Small intestine (tissue), 7 donors: ENCODE measurements around the gene CEMIP2. TPM values are rescaled to one million over a fixed set of nuclear protein-coding genes. Genes with fewer than 3 reads are reported as not detected.

Experiments
- DNase-seq, 2 donors: peaks; one replicate each; pipeline versions ENCODE4 v3.0.0 to v3.0.0-alpha.2; 2013
- FAIRE-seq: peaks from 2 replicates; lab custom pipeline; 2012; peaks lifted over from hg19 to GRCh38; lab: Jason Lieb, UNC
- H3K27ac ChIP-seq, 3 donors: one replicate each; pipeline ENCODE4 v1.5.1; 2013; ENCODE audit warnings: low read length in 2 of 3, mild to moderate bottlenecking in 2 of 3, control low read depth in 1 of 3, inconsistent platforms in 1 of 3, low read depth in 1 of 3, moderate library complexity in 1 of 3
- H3K27me3 ChIP-seq, 3 donors: one replicate each; pipeline ENCODE4 v1.6.1; 2013; ENCODE audit warnings: low read length in 3 of 3, inconsistent platforms in 1 of 3; ENCODE audit not compliant: control insufficient read depth in 3 of 3, insufficient read depth in 3 of 3
- H3K36me3 ChIP-seq, 3 donors: one replicate each; pipeline ENCODE4 v1.6.1; 2013; ENCODE audit warnings: low read length in 3 of 3, inconsistent platforms in 1 of 3, low read depth in 1 of 3, mild to moderate bottlenecking in 1 of 3, moderate library complexity in 1 of 3; ENCODE audit not compliant: control insufficient read depth in 3 of 3, insufficient read depth in 2 of 3
- H3K4me1 ChIP-seq, 3 donors: one replicate each; pipeline ENCODE4 v1.6.1; 2013; ENCODE audit warnings: low read length in 2 of 3, inconsistent platforms in 1 of 3, low read depth in 1 of 3, mild to moderate bottlenecking in 1 of 3, moderate library complexity in 1 of 3; ENCODE audit not compliant: control insufficient read depth in 3 of 3, insufficient read depth in 2 of 3
- H3K4me3 ChIP-seq, 3 donors: one replicate each; pipeline ENCODE4 v1.5.1; 2013; ENCODE audit warnings: low read length in 3 of 3, control low read depth in 1 of 3, inconsistent platforms in 1 of 3, low read depth in 1 of 3, mild to moderate bottlenecking in 1 of 3, moderate library complexity in 1 of 3
- H3K9me3 ChIP-seq, 2 donors: one replicate each; pipeline ENCODE4 v1.6.1; 2013; ENCODE audit warnings: low read depth in 1 of 2, low read length in 1 of 2; ENCODE audit not compliant: control insufficient read depth in 2 of 2, insufficient read depth in 1 of 2
- WGBS, 3 donors: extraction: QIAGEN DNeasy Blood & Tissue Kit; methylation state at CpG; one replicate each; pipeline ENCODE4 v1.1.7; 2013; 5-methylcytosine and 5-hydroxymethylcytosine counted together
- polyA plus RNA-seq, 4 donors: library from polyadenylated mRNA; stranded (reverse) in 3 of 4; unstranded in 1 of 4; fragments of 200-250 nt in 3 of 4; fragments of 120-200 nt in 1 of 4; gene quantifications; one replicate each; pipeline versions ENCODE4 v1.2.1 to v1.2.3, GENCODE V29; 2013
- donor health status: healthy with polysubstance abuse.
- donor health status: control.
- donor health status: control.
- donor health status: Bipolar disorder and iron deficiency.
- donor health status: healthy.

The CEMIP2 gene
- polyA plus RNA-seq, 4 donors, result 29.5 to 42.6 (median 34.3) TPM

DNA sequence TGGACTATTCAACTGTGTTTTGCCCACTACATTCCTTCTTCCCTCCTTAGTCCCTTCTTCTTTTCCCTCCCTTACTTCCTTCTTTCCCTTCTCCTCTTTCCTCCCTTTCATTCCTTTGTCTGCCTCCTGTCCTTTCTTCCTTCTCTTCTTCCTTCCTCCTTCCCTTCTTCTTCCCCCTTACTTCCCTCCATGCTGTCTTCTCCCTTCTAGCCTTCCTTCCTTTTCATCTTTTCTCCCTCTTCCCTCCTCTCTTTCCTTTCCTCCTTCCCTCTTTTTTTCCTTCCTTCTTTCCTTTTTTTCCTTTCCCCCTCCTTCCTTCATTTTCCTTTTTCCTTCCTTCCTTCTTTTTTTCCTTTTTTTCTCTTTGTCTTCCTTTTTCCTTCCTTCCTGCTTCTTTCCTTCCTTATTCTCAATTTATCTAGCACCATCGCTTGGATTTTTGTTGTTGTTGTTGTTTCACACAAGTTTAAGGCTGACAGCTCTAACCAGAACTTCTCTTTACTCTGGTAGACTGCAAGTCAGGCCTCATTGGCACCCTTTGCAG, 123.4 kb downstream of the CEMIP2 start:
- Histone ChIP-seq H3K4me1 (peaks cover 0 to 10% (median 0%) of the 10 kb centered on the region in 3 donors), H3K27ac (no peak overlapping the region), H3K4me3 (no peak overlapping the region), H3K27me3 (peaks cover 0 to 2% (median 0%) of the 10 kb centered on the region in 3 donors), H3K9me3 (no peaks in the 10 kb centered on the region), H3K36me3 (no peaks in the 10 kb centered on the region)
- WGBS, 3 donors, result 84 to 98% (median 92%) methylated on average over 1 of the region's 1 CpG
- DNase-seq (no peak), FAIRE-seq (no peak)

DNA sequence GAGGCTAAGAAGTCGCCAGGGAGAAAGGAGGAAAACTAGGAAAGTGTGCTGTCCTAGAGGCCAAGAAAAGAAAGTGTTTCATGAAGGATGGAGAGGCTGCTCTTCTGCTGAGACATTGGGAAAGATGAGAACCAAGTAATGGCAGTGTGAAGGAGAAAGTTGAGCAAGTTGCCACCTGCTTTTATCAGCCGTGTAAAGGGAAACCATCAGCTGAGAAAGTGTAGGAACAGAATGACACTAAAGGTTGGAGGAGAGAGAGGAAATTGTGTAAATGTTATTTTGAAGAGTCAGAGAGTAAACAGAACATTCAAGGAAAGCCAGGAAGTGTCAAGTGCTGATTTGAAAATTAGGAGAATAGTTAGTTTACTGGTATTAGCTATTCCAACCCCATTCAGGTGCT, 125.0 kb downstream of the CEMIP2 start:
- no peak for FAIRE-seq
- H3K27ac ChIP-seq, result no peak overlapping the region
- no peaks in the 10 kb centered on the region for H3K9me3 ChIP-seq
- peaks cover 0 to 2% (median 0%) of the 10 kb centered on the region in 3 donors for H3K27me3 ChIP-seq
- 57 to 74% (median 71%) methylated on average over 2 of the region's 2 CpGs for WGBS, 3 donors
- H3K36me3 ChIP-seq, result no peaks in the 10 kb centered on the region
- no peak overlapping the region for H3K4me3 ChIP-seq
- H3K4me1 ChIP-seq, result peaks cover 0 to 10% (median 0%) of the 10 kb centered on the region in 3 donors
- no peak for DNase-seq

GRCh38 chr9:71642056-71642455, 126.3 kb downstream of the CEMIP2 start:
- FAIRE-seq, result no peak
- no peaks in the 10 kb centered on the region for H3K9me3 ChIP-seq
- no peaks in the 10 kb centered on the region for H3K36me3 ChIP-seq
- peaks cover 0 to 2% (median 0%) of the 10 kb centered on the region in 3 donors for H3K27me3 ChIP-seq
- 90 to 96% (median 94%) methylated on average over 5 of the region's 5 CpGs for WGBS, 3 donors
- H3K27ac ChIP-seq, result no peak overlapping the region
- H3K4me3 ChIP-seq, result no peak overlapping the region
- DNase-seq, result no peak
- H3K4me1 ChIP-seq, result peaks cover 0 to 3% (median 0%) of the 10 kb centered on the region in 3 donors

GRCh38 chr9:71638627-71639026, 129.7 kb downstream of the CEMIP2 start:
- Histone ChIP-seq H3K9me3 (no peaks in the 10 kb centered on the region), H3K4me3 (no peak overlapping the region), H3K36me3 (no peaks in the 10 kb centered on the region), H3K27ac (peak overlapping the region in 1 of 3 donors; percentile 49), H3K27me3 (no peaks in the 10 kb centered on the region), H3K4me1 (no peaks in the 10 kb centered on the region)
- WGBS, 3 donors, result 51 to 65% (median 65%) methylated on average over 7 of the region's 7 CpGs
- FAIRE-seq (no peak), DNase-seq (peak in 1 of 2 donors; percentile 11)

- Histone ChIP-seq H3K36me3 (no peaks in the 10 kb centered on the region), H3K27me3 (no peaks in the 10 kb centered on the region), H3K4me1 (no peaks in the 10 kb centered on the region), H3K27ac (no peak overlapping the region), H3K4me3 (no peak overlapping the region), H3K9me3 (no peaks in the 10 kb centered on the region)
- FAIRE-seq (no peak), DNase-seq (no peak)
- WGBS, 3 donors, result 49 to 51% (median 49%) methylated on average over 5 of the region's 5 CpGs
Observed at GRCh38 chr9:71637926-71638325, 130.4 kb downstream of the CEMIP2 start.

DNA sequence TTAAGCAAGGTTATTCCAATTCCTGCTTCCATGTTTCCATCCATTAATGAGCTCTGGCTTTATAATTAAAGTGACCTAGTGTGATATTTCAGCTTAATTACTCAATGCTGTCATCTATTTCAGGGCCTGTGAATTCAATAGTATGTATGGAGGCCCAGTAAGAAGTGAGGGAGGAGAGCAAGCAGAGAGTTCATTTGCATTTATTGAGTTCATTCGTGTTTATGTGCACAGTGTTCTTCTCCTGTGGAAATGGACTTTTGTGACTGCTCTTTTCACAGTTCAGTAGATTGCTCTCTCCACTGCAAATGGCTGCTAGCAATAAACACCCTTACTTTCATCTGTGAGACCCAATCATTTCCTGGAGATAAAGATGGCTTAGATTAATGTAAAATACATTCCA, 130.9 kb downstream of the CEMIP2 start:
- Histone ChIP-seq H3K4me1 (no peaks in the 10 kb centered on the region), H3K36me3 (no peaks in the 10 kb centered on the region), H3K27me3 (no peaks in the 10 kb centered on the region), H3K4me3 (no peak overlapping the region), H3K9me3 (no peaks in the 10 kb centered on the region), H3K27ac (no peak overlapping the region)
- DNase-seq, result no peak
- 19 to 40% (median 26%) methylated on average over 1 of the region's 1 CpG for WGBS, 3 donors
- FAIRE-seq, result no peak

- Histone ChIP-seq H3K27ac (no peak overlapping the region), H3K4me1 (no peaks in the 10 kb centered on the region), H3K4me3 (no peak overlapping the region), H3K9me3 (no peaks in the 10 kb centered on the region), H3K36me3 (no peaks in the 10 kb centered on the region), H3K27me3 (no peaks in the 10 kb centered on the region)
- 82 to 92% (median 89%) methylated on average over 5 of the region's 5 CpGs for WGBS, 3 donors
- DNase-seq (no peak), FAIRE-seq (no peak)
Observed at GRCh38 chr9:71636143-71636839, 132.0 kb downstream of the CEMIP2 start.

DNA sequence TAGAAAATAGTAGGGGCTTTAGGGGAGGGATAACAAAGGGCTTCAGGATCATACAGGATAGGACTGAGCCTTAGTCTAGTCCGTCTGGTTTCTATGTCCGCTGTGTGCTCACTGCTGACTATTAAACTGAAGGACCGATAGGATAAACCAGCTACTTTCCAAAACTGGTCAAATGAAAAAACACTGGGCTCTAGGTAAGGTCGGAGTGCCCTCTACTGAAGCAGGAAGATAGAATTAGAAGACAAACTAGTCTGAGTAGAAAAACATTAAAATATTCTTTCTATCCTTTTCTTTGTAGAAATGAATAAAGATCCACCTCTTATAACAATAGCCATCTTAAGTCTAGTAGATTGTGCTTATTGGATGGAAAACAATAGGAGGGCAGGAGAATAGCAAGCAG, 133.6 kb downstream of the CEMIP2 start:
- Histone ChIP-seq H3K36me3 (no peaks in the 10 kb centered on the region), H3K9me3 (no peaks in the 10 kb centered on the region), H3K4me3 (no peak overlapping the region), H3K4me1 (peaks cover 0 to 3% (median 0%) of the 10 kb centered on the region in 3 donors), H3K27ac (no peak overlapping the region), H3K27me3 (no peaks in the 10 kb centered on the region)
- 85 to 92% (median 86%) methylated on average over 4 of the region's 4 CpGs for WGBS, 3 donors
- FAIRE-seq (no peak), DNase-seq (no peak)
